SH-SY5Y (cell line): ENCODE results near the gene RIT2.

Source experiments
- GATA2 ChIP-seq: IDR thresholded peaks from 2 replicates; pipeline ENCODE4 v1.6.1; 2011; ENCODE audit warnings: mild to moderate bottlenecking, low read depth, low read length
- GATA3 ChIP-seq: IDR thresholded peaks from 2 replicates; pipeline ENCODE4 v1.6.1; 2011; ENCODE audit warnings: low read depth, mild to moderate bottlenecking, low read length, moderate library complexity

Gene RIT2

GRCh38 chr18:43122955-43123354, 7.5 kb upstream of the RIT2 start:
- no peak for TF ChIP-seq GATA3

- TF ChIP-seq GATA3, result no peak
Observed at GRCh38 chr18:43116699-43117294, 1.3 kb upstream of the RIT2 start.

GRCh38 chr18:43113220-43113895, 2.1 kb downstream of the RIT2 start:
- no peak for TF ChIP-seq GATA3
- TF ChIP-seq GATA2, result no peak

GRCh38 chr18:43108882-43109281, 6.6 kb downstream of the RIT2 start:
- TF ChIP-seq GATA2, result no peak
- no peak for TF ChIP-seq GATA3

- TF ChIP-seq GATA3 (no peak), GATA2 (no peak)
Observed at GRCh38 chr18:43108469-43108868, 7.0 kb downstream of the RIT2 start.

- TF ChIP-seq GATA2, result no peak
- TF ChIP-seq GATA3, result no peak
Observed at GRCh38 chr18:43093646-43094045, 21.8 kb downstream of the RIT2 start.

- TF ChIP-seq GATA3 (no peak), GATA2 (no peak)
Observed at GRCh38 chr18:43092539-43092938, 22.9 kb downstream of the RIT2 start.

- TF ChIP-seq GATA3 (no peak), GATA2 (no peak)
Observed at GRCh38 chr18:43081396-43081795, 34.1 kb downstream of the RIT2 start.

GRCh38 chr18:43080671-43081070, 34.8 kb downstream of the RIT2 start:
- TF ChIP-seq GATA2 (no peak), GATA3 (no peak)

- no peak for TF ChIP-seq GATA3
Observed at GRCh38 chr18:43079422-43079821, 36.1 kb downstream of the RIT2 start.

GRCh38 chr18:43078478-43079092, 36.9 kb downstream of the RIT2 start:
- no peak for TF ChIP-seq GATA3
- peak; percentile 70 for TF ChIP-seq GATA2

GRCh38 chr18:43077510-43078308, 37.8 kb downstream of the RIT2 start:
- TF ChIP-seq GATA2 (no peak), GATA3 (no peak)

GRCh38 chr18:43073771-43074170, 41.7 kb downstream of the RIT2 start:
- TF ChIP-seq GATA2 (no peak), GATA3 (no peak)

GRCh38 chr18:43068781-43069180, 46.7 kb downstream of the RIT2 start:
- no peak for TF ChIP-seq GATA2
- no peak for TF ChIP-seq GATA3

- TF ChIP-seq GATA3, result no peak
- no peak for TF ChIP-seq GATA2
Observed at GRCh38 chr18:43067570-43067969, 47.9 kb downstream of the RIT2 start.
